C1 segment of cervical spinal cord (tissue), 14 donors: ENCODE measurements around the gene CORO1C.

Source experiments
- DNase-seq, 14 donors: peaks; one replicate each; lab custom pipeline; 2025; lab: John Stamatoyannopoulos, UW

Gene CORO1C

DNA sequence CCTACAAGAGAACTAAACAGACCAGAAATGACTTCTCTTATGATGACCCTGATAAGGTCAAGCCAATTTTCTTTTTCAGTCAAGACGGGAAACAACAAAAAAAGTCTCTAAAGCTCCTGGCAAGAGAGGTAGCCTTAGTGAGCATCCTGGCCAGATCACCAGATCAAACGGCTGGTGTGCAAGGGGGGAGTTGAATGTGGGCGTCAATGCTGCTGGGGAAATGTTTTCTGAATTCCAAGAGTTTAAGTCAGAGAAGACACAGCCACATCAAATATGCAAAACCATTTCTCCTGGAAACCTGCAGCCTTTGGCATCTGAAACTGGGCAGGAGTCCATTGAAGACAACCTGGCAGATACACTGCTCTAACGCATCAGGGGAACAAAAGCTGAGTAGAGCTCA is 81.6 kb downstream of the CORO1C start:
- DNase-seq = no peak

DNA sequence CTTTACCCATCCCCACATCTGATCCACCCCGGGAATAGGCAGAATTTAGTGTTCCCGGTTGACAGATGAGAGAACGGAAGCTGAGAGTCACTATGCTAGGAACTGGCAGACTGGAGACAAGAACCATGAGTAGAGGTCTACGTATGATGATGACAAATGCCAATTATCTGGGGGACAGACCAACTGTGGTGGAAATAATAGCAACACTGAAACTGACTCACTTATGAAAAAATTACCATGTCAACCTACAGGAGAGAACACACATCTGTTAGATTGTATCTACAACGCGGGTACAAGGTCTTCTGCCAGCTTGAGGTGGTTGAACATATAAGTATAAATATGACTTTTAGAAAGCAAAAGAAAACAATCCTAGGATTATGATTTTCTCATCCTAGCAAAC is 82.2 kb downstream of the CORO1C start:
- no peak for DNase-seq

DNA sequence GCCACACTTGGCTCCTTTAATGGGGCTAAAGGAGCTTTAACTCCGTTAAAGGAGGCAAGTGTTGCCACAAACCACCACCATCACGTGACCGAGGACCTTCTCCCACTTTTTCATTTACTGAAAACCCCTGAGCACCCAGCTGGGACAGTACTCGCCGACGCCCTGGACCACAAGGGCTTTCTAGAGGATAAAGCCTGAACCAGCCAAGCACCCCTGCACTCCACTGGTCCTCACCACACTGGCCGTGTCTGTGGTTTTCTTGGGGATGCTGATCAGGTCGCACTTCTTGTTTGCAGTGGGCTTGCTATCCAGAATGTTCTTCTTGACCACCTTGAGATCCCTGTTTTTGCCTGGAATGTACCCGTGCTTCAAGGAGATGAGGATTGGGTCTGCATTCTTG is 82.9 kb downstream of the CORO1C start:
- no peak for DNase-seq

DNA sequence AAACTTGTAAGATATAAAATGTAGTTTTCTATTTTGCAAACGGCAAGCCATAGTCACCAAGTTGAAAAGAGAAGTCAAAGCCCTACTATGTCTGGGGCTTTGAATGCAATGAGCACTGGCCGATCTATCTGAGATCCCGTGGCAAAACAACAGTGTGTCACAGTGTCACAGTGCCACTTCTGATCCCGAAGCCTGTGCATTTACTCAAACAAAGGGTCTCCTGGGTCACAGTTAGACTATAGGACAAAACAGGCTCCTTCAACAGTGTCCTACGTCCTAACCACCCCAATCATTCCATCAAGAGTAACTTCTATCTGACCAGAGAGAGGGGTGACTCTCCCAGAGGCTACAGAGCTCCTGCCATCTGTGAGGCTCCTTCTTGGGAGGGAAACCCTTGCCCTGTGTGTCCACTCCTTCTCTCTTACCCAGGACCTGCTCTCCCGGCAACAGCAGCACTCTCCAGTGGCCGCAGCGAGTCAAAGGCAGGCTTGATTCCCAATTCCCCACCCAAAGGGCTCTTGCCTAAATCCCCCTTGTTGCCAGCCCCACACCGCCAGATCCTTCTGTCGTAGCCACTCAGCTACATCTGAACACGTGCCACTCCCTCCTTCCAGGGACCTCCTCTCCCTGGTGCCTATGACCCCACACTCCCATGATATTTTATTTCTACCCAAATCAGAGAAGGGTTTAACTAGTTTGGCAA is 83.6 kb downstream of the CORO1C start:
- DNase-seq = no peak

DNA sequence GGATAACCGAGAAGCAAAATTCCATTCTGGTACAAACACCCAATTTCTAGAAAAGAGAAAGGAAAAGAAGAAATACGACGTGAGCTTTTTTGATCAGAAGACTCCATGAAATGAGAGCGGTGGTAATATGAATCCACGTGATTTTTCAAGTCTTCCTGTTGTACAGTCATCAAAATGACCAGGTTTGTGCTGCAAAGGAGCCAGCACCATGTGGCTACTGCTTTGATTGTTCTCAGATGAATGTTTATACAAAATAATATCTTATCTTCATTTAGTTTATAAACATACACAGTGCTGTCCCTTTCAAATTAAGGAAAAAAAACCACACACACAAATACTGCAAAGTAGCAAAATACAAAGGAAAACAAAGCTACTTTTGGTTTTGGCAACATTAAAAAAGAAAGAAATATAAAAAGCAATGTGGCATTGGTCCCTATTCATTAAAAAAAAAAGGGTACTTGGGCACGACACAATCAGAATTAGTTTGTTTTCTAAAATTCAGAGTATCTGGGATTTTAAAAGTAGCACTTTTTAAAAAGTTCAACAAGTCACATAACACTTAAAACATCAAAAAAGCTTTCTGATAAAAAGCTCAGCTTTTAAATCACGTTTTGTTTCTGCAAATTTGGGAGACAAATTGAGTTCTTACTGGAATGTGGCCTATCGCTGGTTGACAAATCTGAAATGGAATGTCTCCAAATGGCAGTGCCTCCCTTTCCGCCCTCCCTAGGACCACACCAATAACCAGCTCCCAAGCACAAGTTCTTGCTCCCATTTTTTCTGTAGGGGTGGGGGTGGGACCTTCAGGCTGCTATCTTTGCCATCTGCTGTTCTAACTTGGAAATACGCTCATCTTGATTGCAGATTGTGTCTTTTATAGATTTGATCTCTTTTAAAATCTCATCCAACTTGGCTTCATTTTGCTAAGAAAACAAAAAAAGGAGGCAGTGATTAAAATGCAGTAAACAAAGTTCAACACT is 84.4 kb downstream of the CORO1C start:
- no peak for DNase-seq

DNA sequence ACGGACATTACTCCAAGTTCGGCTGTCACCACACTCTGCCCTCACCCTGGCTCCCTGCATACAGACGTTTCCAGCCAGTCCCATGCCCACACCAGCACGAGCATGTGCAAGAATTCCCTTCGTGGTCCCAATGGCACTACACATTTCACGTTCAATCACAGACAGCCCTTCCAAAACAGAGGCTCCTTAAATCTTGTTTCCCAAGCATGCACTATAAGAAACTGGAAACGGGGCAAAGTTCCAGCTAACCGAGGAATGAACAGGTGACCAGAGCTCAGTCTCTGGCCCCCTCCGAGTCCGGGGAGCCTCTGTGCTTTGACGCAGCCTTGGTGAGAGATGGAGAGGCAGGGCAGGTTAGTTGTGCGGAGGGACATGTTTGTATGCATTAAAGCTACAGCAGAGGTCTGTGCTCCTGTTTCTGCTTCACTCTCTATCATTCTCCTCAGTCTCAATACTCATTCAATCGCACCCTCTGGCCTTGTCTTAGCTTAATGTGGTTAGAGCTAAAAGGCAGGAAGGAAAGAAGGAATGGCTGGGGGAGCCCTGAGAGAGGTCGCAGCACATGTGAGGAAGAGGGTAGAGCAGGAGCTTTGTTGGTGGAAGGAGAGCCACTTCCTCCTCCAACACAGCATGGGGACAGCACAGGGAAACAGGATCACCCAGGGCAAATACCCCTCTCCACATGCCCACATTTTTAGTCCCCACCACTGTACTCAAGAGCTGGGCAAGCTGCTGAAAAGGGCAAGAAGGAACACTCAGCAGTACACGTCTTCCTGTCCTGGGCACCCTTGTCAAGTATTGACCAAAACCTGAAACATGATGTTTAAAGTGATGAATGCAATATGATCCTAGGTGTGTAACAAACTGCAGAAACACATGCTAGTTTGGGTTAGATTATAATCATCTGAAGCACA is 85.4 kb downstream of the CORO1C start:
- DNase-seq = no peak

DNA sequence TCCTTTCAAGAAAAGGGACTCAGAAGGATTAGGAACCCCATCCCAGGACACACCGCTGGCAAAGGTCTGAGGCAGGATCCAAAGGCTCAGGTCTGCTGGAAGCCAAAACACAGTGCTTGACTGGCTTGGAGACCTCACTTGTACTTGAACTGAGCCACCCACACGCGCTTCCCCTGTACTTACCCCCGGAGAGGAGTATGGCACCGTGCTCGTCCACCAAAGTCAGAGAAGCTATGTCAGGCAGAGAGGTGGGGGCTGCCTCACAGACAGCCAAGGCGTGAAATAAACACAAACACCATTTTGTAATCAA is 86.6 kb downstream of the CORO1C start:
- DNase-seq = no peak

DNA sequence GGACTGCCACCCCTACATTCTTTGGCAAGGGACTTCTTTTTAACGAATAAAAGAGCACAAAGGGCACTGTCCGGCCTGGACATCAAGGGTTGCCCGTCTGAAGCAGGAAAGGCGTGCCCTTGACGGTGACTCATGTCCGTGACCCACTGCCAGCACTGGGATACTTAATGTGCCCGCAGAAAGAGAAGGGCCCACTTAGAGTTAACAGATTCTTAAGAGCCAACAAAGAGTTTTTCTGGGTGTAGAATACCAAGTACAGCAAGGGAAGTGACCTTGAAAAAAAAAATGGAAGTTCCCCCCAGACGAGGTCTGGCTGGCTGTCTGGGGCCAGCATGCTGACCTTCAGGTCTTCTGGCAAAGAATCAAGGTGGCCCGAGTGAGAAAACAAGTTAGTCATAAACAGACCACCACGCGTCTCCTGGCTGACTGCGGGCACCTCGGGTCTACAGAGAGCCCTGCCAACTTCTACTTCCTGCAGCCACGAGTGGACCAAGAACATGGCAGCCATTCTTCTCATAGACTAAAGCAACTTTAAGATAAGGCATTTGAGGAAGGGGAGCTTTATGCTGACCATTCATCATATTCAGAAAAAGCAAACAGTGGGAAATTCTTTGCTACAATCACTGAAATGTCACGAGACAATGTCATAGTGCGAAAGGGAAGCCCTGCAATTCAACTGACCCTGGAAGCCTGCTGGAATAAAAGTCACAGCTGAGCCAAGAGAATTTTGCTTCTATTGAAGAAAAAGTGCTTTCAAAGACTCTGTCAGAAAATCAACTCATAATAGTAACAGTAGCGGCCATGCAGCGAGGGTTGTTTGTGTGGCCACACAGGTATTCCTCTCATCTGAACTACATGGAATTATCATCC is 87.1 kb downstream of the CORO1C start:
- peak in 10 of 14 donors; percentile 27 to 77 (median 51) for DNase-seq

DNA sequence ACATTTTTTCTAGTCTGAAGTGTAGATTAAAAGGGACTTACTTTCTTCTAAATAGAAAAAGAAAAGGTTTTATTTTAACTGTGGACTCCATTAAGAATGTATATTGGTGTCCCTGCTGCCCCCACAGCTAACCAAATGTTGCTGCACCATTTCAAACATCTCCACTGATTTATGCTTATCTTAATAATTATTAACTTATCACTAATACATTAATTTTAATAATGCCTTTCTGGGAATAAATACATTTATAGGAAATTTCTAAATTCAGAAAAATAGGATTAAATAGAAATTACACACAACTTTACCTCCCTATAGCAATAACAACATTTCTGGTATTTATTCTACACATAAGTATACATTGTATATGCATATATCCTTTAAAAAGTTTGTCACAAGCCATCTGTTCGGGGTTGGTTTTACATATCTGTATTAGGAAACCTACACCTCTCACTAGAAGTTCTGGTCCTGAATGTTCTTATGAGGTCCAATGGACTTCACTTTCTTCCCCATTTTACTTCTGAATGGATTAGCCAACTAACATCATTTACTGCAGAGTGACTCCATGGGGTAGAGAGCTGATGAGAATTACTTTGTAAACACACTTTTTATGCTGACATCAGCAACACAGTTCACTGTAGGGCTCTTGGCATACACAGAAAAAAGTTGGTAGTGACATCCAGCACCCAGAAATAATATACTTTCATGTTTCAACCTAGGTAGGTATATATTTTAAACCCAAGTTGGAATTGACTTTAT is 88.2 kb downstream of the CORO1C start:
- no peak for DNase-seq

DNA sequence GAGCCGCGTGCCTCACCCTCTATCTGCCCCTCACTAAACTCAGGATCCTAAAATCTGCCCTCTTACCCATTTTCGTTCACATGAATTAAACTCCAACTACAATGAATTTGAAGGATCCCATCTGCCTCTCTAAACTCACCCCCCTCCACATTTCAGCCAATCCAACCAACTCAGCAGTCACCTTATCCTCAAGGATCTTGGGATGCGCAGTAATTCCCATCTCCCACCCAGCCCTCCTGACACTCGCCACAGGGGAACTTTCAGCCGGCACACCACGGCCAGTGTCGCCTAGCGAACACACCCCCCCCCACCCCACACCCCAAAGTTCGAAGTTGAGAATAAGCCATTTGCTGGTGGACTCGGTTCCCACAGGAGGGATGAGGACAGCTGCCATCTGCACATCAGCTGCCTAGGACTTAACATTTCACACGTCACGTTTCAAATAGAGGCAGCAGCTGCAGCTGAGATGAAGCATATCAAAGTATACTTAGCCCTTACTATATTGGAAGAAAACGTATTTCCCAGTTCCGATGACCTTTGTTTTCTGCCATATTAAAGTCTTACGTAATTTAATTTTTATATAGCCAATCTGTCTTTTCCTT is 88.9 kb downstream of the CORO1C start:
- no peak for DNase-seq

DNA sequence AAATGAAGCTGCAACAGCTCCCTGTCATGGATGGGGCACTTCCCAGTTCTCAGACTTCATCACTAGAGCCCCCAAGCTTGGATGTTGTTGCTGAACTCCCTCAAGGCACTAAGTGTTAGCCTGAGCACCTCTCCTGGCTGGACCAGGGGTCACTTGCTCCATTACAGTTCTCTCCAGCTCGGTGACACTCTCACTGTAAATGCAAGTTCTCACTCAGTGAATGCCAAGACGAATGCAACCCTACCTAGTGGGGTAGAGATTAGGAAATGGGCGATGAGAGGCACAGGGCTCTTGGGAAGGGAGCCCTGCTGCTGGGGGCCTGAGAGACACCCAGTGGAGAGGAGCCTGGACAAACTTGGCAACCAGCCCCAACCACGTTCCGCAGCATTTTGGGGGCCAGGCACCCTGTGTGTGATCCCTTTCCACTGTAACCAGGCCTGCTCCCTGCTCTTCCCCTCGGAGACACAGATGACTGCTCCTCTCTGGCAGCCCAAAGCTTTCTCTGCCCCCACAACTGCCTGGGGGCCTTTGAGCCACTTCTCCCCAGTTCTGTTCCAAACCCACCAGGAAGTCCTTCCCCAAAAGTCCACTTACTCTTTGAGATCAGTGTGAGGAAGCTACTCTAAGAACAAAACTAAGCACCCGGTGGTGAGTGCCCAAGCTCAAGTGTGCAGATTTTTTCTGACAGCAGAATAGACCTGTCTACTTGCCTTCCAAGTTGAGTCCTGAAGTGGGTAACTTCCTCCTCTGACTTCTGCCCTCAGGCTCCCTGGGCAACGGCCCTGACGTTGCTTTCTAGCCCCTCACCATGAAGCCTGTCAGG is 89.7 kb downstream of the CORO1C start:
- DNase-seq = peak in 5 of 14 donors; percentile 17 to 32 (median 29)

DNA sequence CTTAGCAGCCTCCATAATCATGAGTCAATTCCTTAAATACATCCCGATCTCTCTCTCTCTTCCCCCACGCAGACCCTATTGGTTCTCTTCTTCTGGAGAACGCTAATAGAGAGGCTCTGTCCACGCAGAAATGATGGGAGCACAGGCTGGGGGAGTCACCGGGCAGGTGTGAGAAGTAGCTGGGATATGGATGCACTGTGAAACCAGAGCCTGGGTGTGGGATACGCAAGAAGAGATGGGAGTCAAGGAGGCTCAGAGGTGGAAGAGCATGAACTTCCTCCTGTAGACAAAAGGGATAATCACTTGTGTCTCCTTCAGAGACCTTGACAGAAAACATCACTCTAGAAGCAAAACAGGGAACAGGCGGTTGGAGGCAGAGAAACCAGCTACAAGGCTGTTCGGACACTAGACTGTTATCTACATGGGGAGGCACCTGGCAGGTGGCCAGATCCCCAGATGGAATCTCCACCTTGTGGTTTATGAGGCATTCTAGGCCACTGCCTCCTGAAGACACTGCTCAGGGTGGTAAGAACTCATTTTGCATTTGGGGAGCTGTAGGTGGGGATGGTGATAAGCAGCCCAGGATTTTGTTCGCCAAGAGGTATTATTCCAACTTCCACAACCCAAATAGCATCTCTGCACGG is 90.4 kb downstream of the CORO1C start:
- DNase-seq = peak in 1 of 14 donors; percentile 57

DNA sequence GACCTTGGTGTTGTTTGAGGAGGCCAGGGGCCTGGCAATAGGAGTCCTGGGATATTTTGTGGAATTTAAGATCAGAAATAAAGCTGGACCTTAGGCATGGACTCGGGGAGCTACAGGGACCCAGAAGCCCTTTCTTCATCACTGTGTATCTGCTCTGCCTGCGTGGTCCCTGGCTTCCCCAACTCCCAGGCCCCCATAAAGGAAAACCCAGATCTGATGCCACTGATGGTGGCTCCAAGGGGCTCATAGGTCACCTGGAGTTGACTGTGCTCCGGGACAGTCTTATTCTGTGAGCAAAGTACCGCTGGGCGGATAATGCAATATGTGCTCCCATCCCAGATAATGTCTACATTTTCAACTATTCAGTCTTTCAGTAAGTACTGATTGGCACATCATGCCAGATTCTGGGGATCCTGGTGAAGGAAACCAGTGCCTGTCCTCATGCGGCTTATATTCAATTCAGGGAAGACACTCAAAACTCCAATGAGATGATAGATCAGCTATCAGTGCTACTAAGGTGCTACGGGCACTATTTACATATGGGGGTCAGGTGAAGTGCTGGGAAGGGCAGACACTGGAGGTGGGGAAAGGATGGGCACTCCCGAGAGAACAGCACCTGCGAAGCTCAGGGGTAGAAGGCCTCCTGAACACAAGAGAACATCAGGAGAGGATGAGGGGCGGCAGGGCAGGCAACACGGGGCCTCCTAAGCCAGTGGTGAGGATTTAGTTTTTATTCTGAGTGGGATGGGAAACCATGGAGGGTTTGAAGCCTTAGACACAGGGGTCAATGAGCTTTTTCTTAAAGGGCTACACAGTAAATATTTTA is 92.1 kb downstream of the CORO1C start:
- no peak for DNase-seq

DNA sequence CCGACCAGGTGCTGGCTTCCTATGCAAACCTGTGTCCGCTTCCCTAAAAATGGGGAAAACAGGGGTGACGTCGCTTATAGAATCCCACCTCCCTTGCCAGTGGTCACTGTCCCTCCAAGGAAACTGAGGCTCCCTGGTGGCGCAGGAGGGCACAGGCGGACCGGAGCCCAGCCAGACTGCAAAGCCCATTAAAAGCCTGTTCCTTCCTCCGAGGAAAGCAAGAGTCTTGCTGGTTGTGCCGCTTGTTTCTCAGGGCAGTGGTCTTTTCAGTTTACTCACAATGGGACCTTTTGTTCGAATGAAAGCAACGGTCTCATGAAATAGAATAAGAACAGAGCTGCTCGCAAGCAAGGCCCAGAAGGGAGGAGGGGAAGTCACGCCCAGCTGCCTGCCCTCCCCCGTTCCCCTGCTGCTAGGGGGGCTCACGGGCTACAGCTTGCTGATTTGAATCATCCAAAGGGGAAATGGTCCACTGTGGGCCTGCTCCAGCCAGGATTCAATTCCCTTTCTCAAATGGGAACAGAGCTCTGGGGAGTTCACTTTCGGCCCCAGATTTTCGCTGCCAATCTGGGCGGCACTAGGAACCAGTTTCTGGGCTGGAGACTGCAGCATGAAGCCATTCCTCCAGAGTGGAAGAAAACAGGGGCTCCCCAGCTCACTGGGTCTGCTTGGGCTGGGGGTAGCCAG is 93.0 kb downstream of the CORO1C start:
- DNase-seq = peak in 12 of 14 donors; percentile 35 to 81 (median 70)

DNA sequence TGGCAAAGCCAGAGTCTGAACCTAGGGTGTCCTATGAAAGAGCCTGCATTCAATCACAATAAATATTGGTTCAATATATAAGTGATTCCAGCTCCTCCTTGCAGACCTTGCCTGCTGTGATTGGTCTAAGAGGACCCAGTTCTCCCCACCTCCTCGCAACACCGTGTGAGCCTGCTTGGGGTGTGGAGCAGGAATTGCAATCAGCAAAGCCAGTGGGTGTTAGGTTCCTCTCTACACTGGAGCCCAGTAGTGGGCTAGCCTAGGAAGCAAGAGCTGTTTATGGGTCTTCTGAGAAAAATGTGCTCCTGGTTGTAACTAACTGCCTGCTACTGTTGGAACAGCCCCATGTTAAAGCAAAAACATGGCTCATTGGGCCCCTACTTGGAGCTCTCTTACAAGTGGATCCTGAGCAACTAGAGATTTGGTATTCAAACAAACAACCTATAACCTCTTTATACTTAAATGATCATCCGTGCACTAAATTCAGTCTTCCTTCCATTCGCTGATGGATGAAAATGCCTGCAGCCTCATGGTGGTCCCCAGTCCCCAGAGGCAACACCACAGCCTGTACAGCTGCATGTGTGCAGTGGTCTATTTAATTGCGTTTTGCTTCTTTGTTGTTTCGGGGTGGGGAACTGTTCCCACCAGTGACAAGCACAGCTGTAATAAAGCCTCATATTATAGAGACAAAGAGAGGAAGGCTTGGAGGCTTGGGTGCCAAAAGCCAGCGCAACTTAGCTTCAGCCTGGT is 93.9 kb downstream of the CORO1C start:
- DNase-seq = peak in 1 of 14 donors; percentile 25
